ENCODE results near the gene GALNT14. TPM values are rescaled to one million over a fixed set of nuclear protein-coding genes. Genes with fewer than 3 reads are reported as not detected.

GALNT14 gene
- total RNA-seq, 3 donors from 2014 or later, result 0.75 TPM; not detected in 2

DNA sequence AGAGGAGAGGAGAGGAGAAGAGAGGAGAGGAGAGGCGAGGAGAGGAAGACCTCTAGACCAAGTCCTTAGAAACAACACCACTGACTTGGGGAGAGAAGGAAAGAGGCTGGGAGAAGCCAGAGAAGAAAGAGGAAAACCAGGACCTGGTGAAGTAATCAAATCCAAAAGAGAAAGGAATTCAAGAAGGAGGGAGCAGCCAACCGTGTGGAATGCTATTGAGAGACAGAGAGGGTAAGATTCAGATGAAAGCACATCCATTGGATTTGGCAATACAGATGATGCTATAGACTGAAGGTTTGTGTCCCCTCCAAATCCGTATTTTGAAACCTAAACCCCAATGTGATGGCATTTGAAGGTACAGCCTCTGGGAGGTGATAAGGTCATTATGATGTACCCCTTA is 50.7 kb downstream of the GALNT14 start:
- no peak overlapping the region for H3K4me3 ChIP-seq
- intact Hi-C loops (cut with DNase I, micrococcal nuclease), result no loop called here
- H3K4me1 ChIP-seq (ENCODE audit: low read depth), result no peaks in the 10 kb centered on the region
- TF ChIP-seq, protein P1, sequence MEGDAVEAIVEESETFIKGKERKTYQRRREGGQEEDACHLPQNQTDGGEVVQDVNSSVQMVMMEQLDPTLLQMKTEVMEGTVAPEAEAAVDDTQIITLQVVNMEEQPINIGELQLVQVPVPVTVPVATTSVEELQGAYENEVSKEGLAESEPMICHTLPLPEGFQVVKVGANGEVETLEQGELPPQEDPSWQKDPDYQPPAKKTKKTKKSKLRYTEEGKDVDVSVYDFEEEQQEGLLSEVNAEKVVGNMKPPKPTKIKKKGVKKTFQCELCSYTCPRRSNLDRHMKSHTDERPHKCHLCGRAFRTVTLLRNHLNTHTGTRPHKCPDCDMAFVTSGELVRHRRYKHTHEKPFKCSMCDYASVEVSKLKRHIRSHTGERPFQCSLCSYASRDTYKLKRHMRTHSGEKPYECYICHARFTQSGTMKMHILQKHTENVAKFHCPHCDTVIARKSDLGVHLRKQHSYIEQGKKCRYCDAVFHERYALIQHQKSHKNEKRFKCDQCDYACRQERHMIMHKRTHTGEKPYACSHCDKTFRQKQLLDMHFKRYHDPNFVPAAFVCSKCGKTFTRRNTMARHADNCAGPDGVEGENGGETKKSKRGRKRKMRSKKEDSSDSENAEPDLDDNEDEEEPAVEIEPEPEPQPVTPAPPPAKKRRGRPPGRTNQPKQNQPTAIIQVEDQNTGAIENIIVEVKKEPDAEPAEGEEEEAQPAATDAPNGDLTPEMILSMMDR (IDR thresholded peaks at IDR 0.05), result no peak
- DNase-seq, result no peak
- no peaks in the 10 kb centered on the region for H3K36me3 ChIP-seq (ENCODE audit: low read depth)
- H3K9me3 ChIP-seq, result no peaks in the 10 kb centered on the region
- ATAC-seq, result no peak

DNA sequence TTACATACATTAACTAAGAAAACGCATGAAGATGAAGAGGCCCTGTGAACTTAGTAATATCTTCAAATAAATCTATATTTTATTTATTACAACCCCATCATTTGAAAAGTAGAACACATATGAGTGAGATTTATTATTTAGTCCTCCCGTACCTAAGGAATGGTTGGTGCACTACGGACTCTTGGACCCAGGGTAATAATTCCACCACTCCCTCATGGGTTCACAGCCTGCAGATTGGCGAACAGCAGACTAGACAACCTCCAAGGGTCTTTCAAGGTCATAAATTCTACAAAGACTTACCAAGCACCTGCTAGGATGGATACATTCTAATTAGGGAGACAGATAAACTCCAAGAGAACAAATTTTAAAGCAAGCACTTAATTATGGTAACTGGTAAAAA is 51.6 kb downstream of the GALNT14 start:
- no peaks in the 10 kb centered on the region for H3K4me1 ChIP-seq (ENCODE audit: low read depth)
- ATAC-seq (no peak), DNase-seq (no peak)
- no peak overlapping the region for H3K4me3 ChIP-seq
- TF ChIP-seq, protein P1 (IDR thresholded peaks at IDR 0.05), result no peak
- H3K36me3 ChIP-seq (ENCODE audit: low read depth), result no peaks in the 10 kb centered on the region
- no peaks in the 10 kb centered on the region for H3K9me3 ChIP-seq
- intact Hi-C loops (cut with DNase I, micrococcal nuclease), result no loop called here

DNA sequence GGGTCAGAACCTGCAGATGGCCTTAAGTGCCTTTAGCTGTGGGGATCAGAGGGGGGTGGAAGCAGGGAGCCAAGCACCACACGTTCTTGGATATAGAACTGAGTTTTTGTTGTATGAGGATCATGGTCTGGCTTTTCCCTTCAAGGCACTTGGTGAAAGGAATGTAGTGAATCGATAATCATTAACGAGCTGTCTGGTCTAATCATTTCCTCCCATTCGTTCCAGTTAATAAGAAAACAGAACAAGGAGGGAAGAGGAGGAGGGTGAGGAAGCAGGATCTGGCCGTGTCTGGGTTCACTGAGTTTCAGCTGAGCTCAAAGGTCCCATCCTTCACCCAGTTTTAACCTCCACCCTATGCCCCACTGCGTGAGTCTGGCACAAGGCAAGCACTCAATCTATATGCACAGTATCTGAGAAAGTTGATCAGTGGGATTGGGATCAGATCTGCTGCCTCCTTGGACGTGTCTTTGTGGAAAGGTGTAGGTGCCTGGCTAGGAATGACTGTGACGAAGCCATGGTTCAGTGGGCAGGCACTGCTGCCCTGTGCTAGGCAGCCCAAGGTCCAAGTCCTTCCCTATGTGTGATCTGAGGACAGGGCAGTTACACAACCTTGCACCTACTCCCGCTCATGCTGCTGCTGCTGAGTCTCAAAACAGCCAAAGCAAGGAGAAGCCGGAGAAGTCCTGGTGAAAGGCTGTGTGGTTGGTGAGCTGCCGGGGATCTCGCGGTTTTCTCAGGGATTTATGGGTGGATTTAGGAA is 54.8 kb downstream of the GALNT14 start:
- H3K4me1 ChIP-seq (ENCODE audit: low read depth), result no peaks in the 10 kb centered on the region
- no peak for DNase-seq
- TF ChIP-seq, protein P1 (IDR thresholded peaks at IDR 0.05), result no peak
- no peak for ATAC-seq
- H3K9me3 ChIP-seq, result no peaks in the 10 kb centered on the region
- no peaks in the 10 kb centered on the region for H3K36me3 ChIP-seq (ENCODE audit: low read depth)
- intact Hi-C loops (cut with DNase I, micrococcal nuclease), result no loop called here
- H3K4me3 ChIP-seq, result no peak overlapping the region

DNA sequence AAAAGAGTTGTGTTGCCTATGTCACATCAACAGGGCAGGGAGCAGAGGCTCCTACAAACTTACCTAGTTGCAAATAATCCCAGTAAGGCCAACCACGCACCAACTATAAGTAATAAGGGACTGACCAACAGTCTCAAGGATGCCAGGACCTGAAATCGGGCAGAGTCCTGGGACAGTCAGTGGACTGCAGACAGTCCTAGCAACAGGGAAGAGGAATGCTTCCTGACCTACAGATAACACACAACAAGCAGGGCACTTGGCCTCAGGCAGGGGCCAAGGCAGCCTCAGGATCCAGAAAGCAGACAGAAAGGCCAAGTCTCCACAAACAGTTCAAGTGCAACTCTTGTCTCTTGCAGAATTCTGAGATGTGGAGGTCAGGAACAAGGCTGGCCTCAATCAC is 56.2 kb downstream of the GALNT14 start:
- Histone ChIP-seq H3K4me1 (ENCODE audit: low read depth) (no peaks in the 10 kb centered on the region), H3K36me3 (ENCODE audit: low read depth) (no peaks in the 10 kb centered on the region), H3K9me3 (no peaks in the 10 kb centered on the region), H3K4me3 (no peak overlapping the region)
- DNase-seq (no peak), ATAC-seq (no peak)
- intact Hi-C loops (cut with DNase I, micrococcal nuclease), result no loop called here
- TF ChIP-seq, protein P1 (IDR thresholded peaks at IDR 0.05), result no peak

DNA sequence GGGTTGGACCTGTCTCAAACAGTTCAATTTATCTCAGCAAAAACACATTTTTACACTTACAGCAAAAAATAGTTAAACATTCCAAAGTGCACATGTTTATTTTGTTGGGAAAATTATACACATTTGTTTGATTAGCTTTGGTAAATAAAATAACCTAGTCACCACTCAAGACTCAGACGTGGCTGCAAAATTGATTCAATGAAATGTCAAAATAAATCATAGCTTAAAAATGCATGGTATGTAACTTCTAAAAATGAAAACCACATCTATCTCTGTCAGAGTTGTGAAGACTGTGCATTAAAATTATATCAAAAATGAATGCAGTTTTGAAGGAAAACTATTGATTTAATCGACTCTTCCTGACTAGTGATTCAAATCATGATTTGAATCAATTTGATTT is 56.7 kb downstream of the GALNT14 start:
- Histone ChIP-seq H3K4me1 (ENCODE audit: low read depth) (no peaks in the 10 kb centered on the region), H3K36me3 (ENCODE audit: low read depth) (no peaks in the 10 kb centered on the region), H3K4me3 (no peak overlapping the region), H3K9me3 (no peaks in the 10 kb centered on the region)
- TF ChIP-seq, protein P1 (IDR thresholded peaks at IDR 0.05), result no peak
- intact Hi-C loops (cut with DNase I, micrococcal nuclease), result no loop called here
- no peak for DNase-seq
- ATAC-seq, result no peak

Measured in mucosa of descending colon (tissue), 3 donors.